ENCODE data around the gene MYLK.

DNA sequence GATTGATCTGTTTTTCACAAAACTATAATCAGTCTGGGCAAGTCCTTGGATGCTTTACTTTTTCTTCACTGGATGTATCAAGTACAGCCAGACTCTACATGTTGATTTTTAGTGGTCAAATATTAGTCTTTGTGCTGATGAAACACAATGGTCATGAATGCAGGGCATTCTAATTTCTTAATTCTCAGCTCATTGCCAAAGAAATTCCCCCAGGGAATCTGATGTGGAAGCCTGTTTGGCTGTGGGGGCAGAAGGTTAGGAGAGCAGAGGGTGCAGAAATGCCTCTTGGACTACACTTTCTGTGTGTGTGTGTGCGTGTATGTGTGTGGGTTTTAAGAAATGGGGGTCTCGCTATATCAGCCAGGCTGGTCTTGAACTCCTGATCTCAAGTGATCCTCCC, 250.6 kb downstream of the MYLK start:
- TF ChIP-seq, protein P1, sequence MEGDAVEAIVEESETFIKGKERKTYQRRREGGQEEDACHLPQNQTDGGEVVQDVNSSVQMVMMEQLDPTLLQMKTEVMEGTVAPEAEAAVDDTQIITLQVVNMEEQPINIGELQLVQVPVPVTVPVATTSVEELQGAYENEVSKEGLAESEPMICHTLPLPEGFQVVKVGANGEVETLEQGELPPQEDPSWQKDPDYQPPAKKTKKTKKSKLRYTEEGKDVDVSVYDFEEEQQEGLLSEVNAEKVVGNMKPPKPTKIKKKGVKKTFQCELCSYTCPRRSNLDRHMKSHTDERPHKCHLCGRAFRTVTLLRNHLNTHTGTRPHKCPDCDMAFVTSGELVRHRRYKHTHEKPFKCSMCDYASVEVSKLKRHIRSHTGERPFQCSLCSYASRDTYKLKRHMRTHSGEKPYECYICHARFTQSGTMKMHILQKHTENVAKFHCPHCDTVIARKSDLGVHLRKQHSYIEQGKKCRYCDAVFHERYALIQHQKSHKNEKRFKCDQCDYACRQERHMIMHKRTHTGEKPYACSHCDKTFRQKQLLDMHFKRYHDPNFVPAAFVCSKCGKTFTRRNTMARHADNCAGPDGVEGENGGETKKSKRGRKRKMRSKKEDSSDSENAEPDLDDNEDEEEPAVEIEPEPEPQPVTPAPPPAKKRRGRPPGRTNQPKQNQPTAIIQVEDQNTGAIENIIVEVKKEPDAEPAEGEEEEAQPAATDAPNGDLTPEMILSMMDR (IDR thresholded peaks at IDR 0.05) = no peak
- TF ChIP-seq POLR2A (IDR thresholded peaks at IDR 0.05) = no peak

Measured in suprapubic skin (tissue), 3 donors.